K562 (cell line): ENCODE results near the gene MCHR2. TPM values are rescaled to one million over a fixed set of nuclear protein-coding genes. Genes with fewer than 3 reads are reported as not detected.

Experiments used
- ATAC-seq: fragments of 200-7000 bp; cut with Tn5 transposase; 3 replicates; pipeline ENCODE4 v1.9.1; 2020; ENCODE audit warnings: moderate library complexity
- BruUV-seq: library from RNA; stranded (reverse); fragments of 400-500 nt; replicated peaks from 2 replicates; lab custom pipeline; 2021; lab: Mats Ljungman, UMichigan
- CTCF ChIA-PET: fragments of 300-600 bp; formaldehyde crosslinking; extraction: SDS; loops from one replicate; lab custom pipeline; 2021; ENCODE audit warnings: low intra/inter-chr PET ratio; lab: Yijun Ruan, JAX
- POLR2A ChIA-PET: fragments of 300-600, 350-650 bp; sonication (Branson Sonifier 250); formaldehyde crosslinking; extraction: SDS; loops from one replicate; lab custom pipeline; 2021; ENCODE audit warnings: antibody characterized with exemption, inconsistent platforms; lab: Yijun Ruan, JAX
- DNase-seq, 4 experiments: peaks; one replicate each; pipeline versions ENCODE4 v3.0.0 to v3.0.0-alpha.2; 2011 to 2018; ENCODE audit warnings: low spot score in 3 of 4, mixed read lengths in 3 of 4; ENCODE audit errors: extremely low read depth in 1 of 4
- FAIRE-seq: peaks from 2 replicates; lab custom pipeline; 2011; peaks lifted over from hg19 to GRCh38; lab: Jason Lieb, UNC
- H2AFZ ChIP-seq: 2 replicates; pipeline ENCODE4 v1.6.0; 2011; ENCODE audit warnings: low read depth, low read length, control low read depth, inconsistent platforms
- H3K27ac ChIP-seq: fragments of 200-600 bp; 3 replicates; pipeline ENCODE4 v1.8.0; 2011; ENCODE audit warnings: low read depth, mild to moderate bottlenecking, control low read depth, inconsistent platforms, low read length, moderate library complexity, mixed read lengths; ENCODE audit errors: extremely low read depth
- H3K27me3 ChIP-seq, 2 experiments: fragments of 300-600 bp in 1 of 2; 2 replicates in 1 of 2; 3 replicates in 1 of 2; pipeline versions ENCODE4 v1.6.0 to v1.8.0; 2011; ENCODE audit warnings: inconsistent platforms in 2 of 2, low read length in 2 of 2, mild to moderate bottlenecking in 1 of 2, mixed read lengths in 1 of 2, moderate library complexity in 1 of 2; ENCODE audit not compliant: control insufficient read depth in 2 of 2, insufficient read depth in 2 of 2
- H3K36me3 ChIP-seq: fragments of 300-600 bp; 3 replicates; pipeline ENCODE4 v1.8.0; 2011; ENCODE audit warnings: mild to moderate bottlenecking, low read length, inconsistent platforms; ENCODE audit not compliant: control insufficient read depth, insufficient read depth
- H3K4me1 ChIP-seq, 2 experiments: fragments of 200-600 bp in 1 of 2; replicated peaks in 1 of 2; 2 replicates in 1 of 2; 3 replicates in 1 of 2; pipeline versions ENCODE4 v1.5.1 to v1.8.0; 2011; ENCODE audit warnings: inconsistent platforms in 2 of 2, low read length in 2 of 2, mild to moderate bottlenecking in 1 of 2, mixed read lengths in 1 of 2, moderate library complexity in 1 of 2; ENCODE audit not compliant: control insufficient read depth in 2 of 2, insufficient read depth in 2 of 2
- H3K4me2 ChIP-seq: 2 replicates; pipeline ENCODE4 v1.6.1; 2011; ENCODE audit warnings: low read length, control low read depth, inconsistent platforms, mixed read lengths; ENCODE audit not compliant: insufficient read depth
- H3K4me3 ChIP-seq: fragments of 200-600 bp; sonication (generic), shearing (Covaris generic); 2 replicates; pipeline ENCODE4 v1.5.1; 2016; ENCODE audit warnings: control low read depth, inconsistent platforms
- H3K79me2 ChIP-seq: fragments of 200-600 bp; 3 replicates; pipeline ENCODE4 v1.8.0; 2011; ENCODE audit warnings: low read length, inconsistent platforms; ENCODE audit not compliant: control insufficient read depth, insufficient read depth
- H3K9ac ChIP-seq, 2 experiments: 2 replicates each; pipeline versions ENCODE4 v1.6.0 to v1.6.1; 2011; ENCODE audit warnings: low read depth in 2 of 2, low read length in 2 of 2, control low read depth in 1 of 2, inconsistent platforms in 1 of 2, mild to moderate bottlenecking in 1 of 2, mixed read lengths in 1 of 2; ENCODE audit not compliant: insufficient read depth in 1 of 2
- H3K9me1 ChIP-seq: one replicate; pipeline ENCODE4 v1.6.0; 2011; ENCODE audit warnings: inconsistent platforms, mild to moderate bottlenecking, low read length, moderate library complexity; ENCODE audit not compliant: control insufficient read depth, insufficient read depth
- H3K9me3 ChIP-seq: replicated peaks from 2 replicates; pipeline ENCODE4 v1.5.1; 2011; ENCODE audit warnings: low read depth, low read length, inconsistent platforms; ENCODE audit not compliant: control insufficient read depth, insufficient read depth
- H4K20me1 ChIP-seq: replicated peaks from 2 replicates; pipeline ENCODE4 v1.6.1; 2011; ENCODE audit warnings: low read length, inconsistent platforms, mixed read lengths; ENCODE audit not compliant: control insufficient read depth, insufficient read depth
- CBX8 ChIP-seq: fragments of 200-600 bp; sonication (generic); IDR thresholded peaks from 2 replicates; pipeline ENCODE4 v1.6.1; 2012; ENCODE audit warnings: borderline replicate concordance, mixed run types, low read depth, mild to moderate bottlenecking, moderate library complexity, mixed read lengths, low read length, control low read depth, inconsistent platforms; ENCODE audit not compliant: poor library complexity, severe bottlenecking; ENCODE audit errors: extremely low read depth
- DIDO1 ChIP-seq: fragments of 450-650 bp; IDR thresholded peaks from 2 replicates; pipeline ENCODE4 v1.6.1; 2016; ENCODE audit warnings: low read depth, missing biosample characterization, missing genetic modification characterization
- FIP1L1 ChIP-seq: fragments of 200-400 bp; formaldehyde crosslinking; IDR thresholded peaks from 2 replicates; pipeline ENCODE4 v1.6.1; 2018; ENCODE audit warnings: mild to moderate bottlenecking, low read depth, low read length; ENCODE audit not compliant: poor library complexity, severe bottlenecking
- NCOA6 ChIP-seq: fragments of 450-650 bp; IDR thresholded peaks from 2 replicates; pipeline ENCODE4 v1.6.1; 2017; ENCODE audit warnings: mild to moderate bottlenecking
- PCBP1 ChIP-seq: fragments of 200-400 bp; formaldehyde crosslinking; IDR thresholded peaks from 2 replicates; pipeline ENCODE4 v1.6.1; 2018; ENCODE audit warnings: mild to moderate bottlenecking, low read depth, low read length; ENCODE audit not compliant: poor library complexity, severe bottlenecking
- POLR2G ChIP-seq: fragments of 200-400 bp; formaldehyde crosslinking; IDR thresholded peaks from 2 replicates; pipeline ENCODE4 v1.6.1; 2017; ENCODE audit warnings: low read depth, mild to moderate bottlenecking, antibody characterized with exemption, low read length, moderate library complexity
- PPARD ChIP-seq: fragments of 250-450 bp; sonication (Bioruptor Pico); IDR thresholded peaks from 2 replicates; pipeline ENCODE4 v1.8.0; 2022; ENCODE audit warnings: inconsistent platforms, mild to moderate bottlenecking, moderate library complexity
- SNRNP70 ChIP-seq: fragments of 200-400 bp; formaldehyde crosslinking; optimal IDR thresholded peaks from 2 replicates; pipeline ENCODE3; 2017; ENCODE audit warnings: low read depth, low read length
- SOX6 ChIP-seq: fragments of 450-650 bp; IDR thresholded peaks from 2 replicates; pipeline ENCODE4 v1.6.1; 2014; ENCODE audit warnings: mild to moderate bottlenecking
- TAL1 ChIP-seq: fragments of 450-650 bp; IDR thresholded peaks from 2 replicates; pipeline ENCODE4 v1.6.1; 2016; ENCODE audit warnings: mild to moderate bottlenecking
- TFAP4 ChIP-seq: sonication (generic); formaldehyde crosslinking; IDR thresholded peaks from 2 replicates; pipeline ENCODE4 v1.8.0; 2022; ENCODE audit warnings: missing genetic modification reagents, mild to moderate bottlenecking, moderate library complexity, borderline replicate concordance
- WHSC1 ChIP-seq: IDR thresholded peaks from one replicate; pipeline ENCODE4 v1.6.1; 2012; ENCODE audit warnings: low read length, control low read depth, inconsistent platforms
- ZBTB5 ChIP-seq: fragments of 450-650 bp; IDR thresholded peaks from 2 replicates; pipeline ENCODE4 v1.6.1; 2017; ENCODE audit warnings: antibody characterized with exemption
- ZFP36 ChIP-seq: fragments of 150-350 bp; IDR thresholded peaks from 2 replicates; pipeline ENCODE4 v1.6.1; 2018; ENCODE audit warnings: low read length, low read depth; ENCODE audit not compliant: partially characterized antibody
- ZFP91 ChIP-seq: sonication (generic); formaldehyde crosslinking; IDR thresholded peaks from 2 replicates; pipeline ENCODE4 v1.8.0; 2022; ENCODE audit warnings: mild to moderate bottlenecking, missing genetic modification reagents
- ZFX ChIP-seq: sonication (generic); formaldehyde crosslinking; IDR thresholded peaks from 2 replicates; pipeline ENCODE4 v1.8.0; 2022; ENCODE audit warnings: mild to moderate bottlenecking, missing genetic modification reagents, moderate library complexity
- ZNF184 ChIP-seq: sonication (generic); formaldehyde crosslinking; IDR thresholded peaks from 2 replicates; pipeline ENCODE4 v1.5.0; 2020; ENCODE audit warnings: missing genetic modification reagents
- ZNF384 ChIP-seq: IDR thresholded peaks from 2 replicates; pipeline ENCODE4 v1.6.1; 2012; ENCODE audit warnings: low read depth, low read length, improper control_type of control experiment
- WGBS: fragments of 100-300 bp; shearing (Covaris generic); methylation state at CpG from one replicate; pipeline ENCODE4 v1.1.6; 2016; ENCODE audit warnings: low coverage, mixed read lengths; ENCODE audit not compliant: insufficient coverage; ENCODE audit errors: missing lambda C conversion rate; 5-methylcytosine and 5-hydroxymethylcytosine counted together
- in situ Hi-C: fragments of 300-500 bp; cut with MboI; formaldehyde crosslinking; loops from 4 replicates; pipeline ENCODE4 v1.15.0; 2018; ENCODE audit warnings: inconsistent platforms, mixed read lengths
- intact Hi-C: fragments of 100-400 bp; cut with micrococcal nuclease; formaldehyde crosslinking; loops from 2 replicates; pipeline ENCODE4 v1.14.2; 2022
- polyA plus RNA-seq, 8 experiments: library from polyadenylated mRNA; depleted of rRNA in 4 of 8; stranded (reverse) in 5 of 8; unstranded in 3 of 8; fragments of >200 nt; fragmentation: Nextera tagmentation in 2 of 8; fragmentation: Illumina TruSeq in 1 of 8; extraction: Ambion mirVana in 2 of 8; extraction: Trizol in 1 of 8; gene quantifications; 2 replicates each; pipeline versions ENCODE4 v1.2.1 to v1.2.3, GENCODE V29; 2011 to 2014; ENCODE audit warnings: inconsistent platforms in 1 of 8, missing spikeins in 1 of 8
- total RNA-seq, 7 experiments: library from RNA; depleted of rRNA in 6 of 7; stranded (reverse); fragments of >200 nt in 6 of 7; fragmentation: Illumina TruSeq in 2 of 7; extraction: Trizol in 2 of 7; gene quantifications; 2 replicates each; pipeline versions ENCODE4 v1.2.1 to v1.2.3, GENCODE V29; 2011 to 2021; ENCODE audit warnings: low replicate concordance in 1 of 7

The MCHR2 gene
- total and polyA plus RNA-seq, 9 of the 15 experiments (the other 6 are each of a cell fraction or from before 2014, with no cell fraction given), result not detected

GRCh38 chr6:99901596-99902384 lies 92.2 kb downstream of the MCHR2 start:
- no peaks in the 10 kb centered on the region for H3K79me2 ChIP-seq
- no peak overlapping the region for H3K9ac ChIP-seq
- no peaks in the 10 kb centered on the region for H3K9me1 ChIP-seq
- ChIA-PET POLR2A (no interaction called here), CTCF (no interaction called here)
- no peak for ATAC-seq
- no peak overlapping the region for H2AFZ ChIP-seq
- no peak overlapping the region for H3K27ac ChIP-seq
- WGBS, result 0% methylated on average over 5 of the region's 6 CpGs
- H3K4me2 ChIP-seq, result no peak overlapping the region
- no peaks in the 10 kb centered on the region for H3K27me3 ChIP-seq
- no peaks in the 10 kb centered on the region for H3K4me1 ChIP-seq
- DNase-seq, result no peak
- no peak for FAIRE-seq
- in situ Hi-C loops, result no loop called here
- no peak overlapping the region for H3K4me3 ChIP-seq
- TF ChIP-seq ZNF384 (no peak), ZBTB5 (no peak), DIDO1 (tag) (no peak), ZNF184 (CRISPR knock-in tag) (no peak), TAL1 (no peak), ZFP91 (CRISPR knock-in tag) (no peak), POLR2G (no peak), PCBP1 (no peak), CBX8 (no peak), PPARD (CRISPR knock-in tag) (no peak), FIP1L1 (no peak), NCOA6 (no peak), SNRNP70 (no peak), ZFP36 (no peak), SOX6 (no peak), ZFX (CRISPR knock-in tag) (no peak), WHSC1 (no peak), TFAP4 (CRISPR knock-in tag) (no peak)
- no peaks in the 10 kb centered on the region for H4K20me1 ChIP-seq
- intact Hi-C loops, result no loop called here
- no peaks in the 10 kb centered on the region for H3K36me3 ChIP-seq
- no TSS peak for BruUV-seq
- no peaks in the 10 kb centered on the region for H3K9me3 ChIP-seq
